OCI-LY1 (cell line): ENCODE data around the gene DYTN.

Source experiments
- H2AFZ ChIP-seq: fragments of 200-600 bp; sonication (generic), shearing (Covaris generic); 2 replicates; pipeline ENCODE4 v1.6.0; 2014; ENCODE audit warnings: antibody characterized with exemption, mild to moderate bottlenecking, low read length
- H3F3A ChIP-seq: fragments of 200-600 bp; sonication (generic), shearing (Covaris generic); 2 replicates; pipeline ENCODE4 v1.6.0; 2014; ENCODE audit warnings: mild to moderate bottlenecking, antibody characterized with exemption, low read length, moderate library complexity; ENCODE audit not compliant: insufficient read depth
- H3K27ac ChIP-seq: fragments of 200-600 bp; sonication (generic); 2 replicates; pipeline ENCODE4 v1.5.1; 2014; ENCODE audit warnings: low read length, mixed run types, mild to moderate bottlenecking, low read depth; ENCODE audit not compliant: poor library complexity, severe bottlenecking
- H3K27me3 ChIP-seq: fragments of 200-600 bp; sonication (generic); 2 replicates; pipeline ENCODE4 v1.6.0; 2014; ENCODE audit warnings: antibody characterized with exemption, mild to moderate bottlenecking, low read length, moderate library complexity; ENCODE audit not compliant: insufficient read depth
- H3K36me3 ChIP-seq: fragments of 200-600 bp; sonication (generic); 2 replicates; pipeline ENCODE4 v1.6.1; 2014; ENCODE audit warnings: mild to moderate bottlenecking, antibody characterized with exemption, low read length, moderate library complexity, mixed read lengths; ENCODE audit not compliant: insufficient read depth
- H3K4me1 ChIP-seq: fragments of 200-600 bp; sonication (generic); 2 replicates; pipeline ENCODE4 v1.5.1; 2014; ENCODE audit warnings: mild to moderate bottlenecking, low read length, moderate library complexity; ENCODE audit not compliant: insufficient read depth, severe bottlenecking
- H3K4me2 ChIP-seq: fragments of 200-600 bp; sonication (generic), shearing (Covaris generic); 2 replicates; pipeline ENCODE4 v1.6.1; 2014; ENCODE audit warnings: low read length
- H3K4me3 ChIP-seq: fragments of 200-600 bp; sonication (generic); 2 replicates; pipeline ENCODE4 v1.5.1; 2014; ENCODE audit warnings: low read length, low read depth, mild to moderate bottlenecking, mixed read lengths; ENCODE audit not compliant: poor library complexity, severe bottlenecking
- H3K79me2 ChIP-seq: fragments of 200-600 bp; shearing (Covaris generic); 2 replicates; pipeline ENCODE4 v1.6.1; 2016; ENCODE audit warnings: mixed run types, low read length, mixed read lengths; ENCODE audit not compliant: insufficient read depth
- H3K9ac ChIP-seq: fragments of 200-600 bp; sonication (generic), shearing (Covaris generic); 2 replicates; pipeline ENCODE4 v1.6.1; 2014; ENCODE audit warnings: mild to moderate bottlenecking, low read length, mixed read lengths
- H3K9me2 ChIP-seq: fragments of 200-600 bp; sonication (generic), shearing (Covaris generic); 2 replicates; pipeline ENCODE4 v1.6.1; 2014; ENCODE audit warnings: low read depth, mild to moderate bottlenecking, low read length, mixed read lengths
- H3K9me3 ChIP-seq: fragments of 200-600 bp; shearing (Covaris generic); 2 replicates; pipeline ENCODE4 v1.6.1; 2014; ENCODE audit warnings: low read length, mixed read lengths
- H4K20me1 ChIP-seq: fragments of 200-600 bp; sonication (generic), shearing (Covaris generic); 2 replicates; pipeline ENCODE4 v1.6.0; 2016; ENCODE audit warnings: mild to moderate bottlenecking, low read length; ENCODE audit not compliant: insufficient read depth
- CTCF ChIP-seq: fragments of 200-600 bp; sonication (generic), shearing (Covaris generic); IDR thresholded peaks from 2 replicates; pipeline ENCODE4 v1.5.1; 2017; ENCODE audit warnings: mild to moderate bottlenecking, antibody characterized with exemption, low read length, moderate library complexity, mixed read lengths
- EZH2 ChIP-seq: fragments of 200-600 bp; sonication (generic), shearing (Covaris generic); IDR thresholded peaks from 2 replicates; pipeline ENCODE4 v1.8.0; 2017; ENCODE audit warnings: borderline replicate concordance, mixed run types, mild to moderate bottlenecking, antibody characterized with exemption, low read length, moderate library complexity, mixed read lengths

The DYTN gene

GRCh38 chr2:206614811-206615210 lies 103.4 kb downstream of the DYTN start:
- H3K4me3 ChIP-seq, result no peak overlapping the region
- no peak overlapping the region for H3K4me2 ChIP-seq
- H3K27me3 ChIP-seq, result no peaks in the 10 kb centered on the region
- H4K20me1 ChIP-seq, result no peaks in the 10 kb centered on the region
- no peaks in the 10 kb centered on the region for H3K9me3 ChIP-seq
- H3K79me2 ChIP-seq, result no peaks in the 10 kb centered on the region
- H3F3A ChIP-seq, result no peaks in the 10 kb centered on the region
- H3K9ac ChIP-seq, result no peak overlapping the region
- no peaks in the 10 kb centered on the region for H3K4me1 ChIP-seq
- H3K9me2 ChIP-seq, result no peaks in the 10 kb centered on the region
- TF ChIP-seq CTCF (no peak), EZH2 (no peak)
- H3K27ac ChIP-seq, result no peak overlapping the region
- no peaks in the 10 kb centered on the region for H3K36me3 ChIP-seq
- no peak overlapping the region for H2AFZ ChIP-seq

- no peaks in the 10 kb centered on the region for H3F3A ChIP-seq
- H3K9me2 ChIP-seq, result no peaks in the 10 kb centered on the region
- H3K27ac ChIP-seq, result no peak overlapping the region
- no peak overlapping the region for H2AFZ ChIP-seq
- H3K4me2 ChIP-seq, result no peak overlapping the region
- no peak overlapping the region for H3K9ac ChIP-seq
- H3K9me3 ChIP-seq, result no peaks in the 10 kb centered on the region
- H3K79me2 ChIP-seq, result no peaks in the 10 kb centered on the region
- TF ChIP-seq CTCF, result no peak
- no peak for TF ChIP-seq EZH2
- no peak overlapping the region for H3K4me3 ChIP-seq
- no peaks in the 10 kb centered on the region for H3K4me1 ChIP-seq
- H3K27me3 ChIP-seq, result no peaks in the 10 kb centered on the region
- no peaks in the 10 kb centered on the region for H3K36me3 ChIP-seq
- H4K20me1 ChIP-seq, result no peaks in the 10 kb centered on the region
Measured at GRCh38 chr2:206611736-206612135, 106.5 kb downstream of the DYTN start.

- TF ChIP-seq EZH2, result no peak
- Histone ChIP-seq H3K36me3 (no peaks in the 10 kb centered on the region), H3K27me3 (no peaks in the 10 kb centered on the region), H3K4me2 (no peak overlapping the region), H3K9me2 (no peaks in the 10 kb centered on the region), H2AFZ (no peak overlapping the region), H3K9me3 (no peaks in the 10 kb centered on the region), H3K9ac (no peak overlapping the region), H3F3A (no peaks in the 10 kb centered on the region), H3K27ac (no peak overlapping the region), H3K79me2 (no peaks in the 10 kb centered on the region), H3K4me3 (no peak overlapping the region), H3K4me1 (no peaks in the 10 kb centered on the region), H4K20me1 (no peaks in the 10 kb centered on the region)
Measured at GRCh38 chr2:206611191-206611590, 107.0 kb downstream of the DYTN start.

- H3K4me2 ChIP-seq, result no peak overlapping the region
- no peak overlapping the region for H3K27ac ChIP-seq
- H3K4me1 ChIP-seq, result no peaks in the 10 kb centered on the region
- no peaks in the 10 kb centered on the region for H3K79me2 ChIP-seq
- no peak overlapping the region for H3K4me3 ChIP-seq
- H3K27me3 ChIP-seq, result no peaks in the 10 kb centered on the region
- no peaks in the 10 kb centered on the region for H3K9me3 ChIP-seq
- no peaks in the 10 kb centered on the region for H3F3A ChIP-seq
- H3K36me3 ChIP-seq, result no peaks in the 10 kb centered on the region
- no peak overlapping the region for H3K9ac ChIP-seq
- no peak for TF ChIP-seq CTCF
- TF ChIP-seq EZH2, result no peak
- H3K9me2 ChIP-seq, result no peaks in the 10 kb centered on the region
- H2AFZ ChIP-seq, result no peak overlapping the region
- H4K20me1 ChIP-seq, result no peaks in the 10 kb centered on the region
Measured at GRCh38 chr2:206610451-206610850, 107.7 kb downstream of the DYTN start.
